Neural crest cell (in vitro differentiated cells): Measurements from ENCODE around the gene SCO2. TPM values are rescaled to one million over a fixed set of nuclear protein-coding genes. Genes with fewer than 3 reads are reported as not detected.

Experiments
- DNase-seq: peaks from one replicate; pipeline ENCODE4 v3.0.0; 2021; ENCODE audit warnings: low read depth, mixed read lengths, low spot score
- H3K27ac Mint-ChIP-seq: one replicate; pipeline ENCODE4 v1.8.0; 2021; ENCODE audit warnings: mild to moderate bottlenecking, mixed read lengths; ENCODE audit not compliant: unreplicated experiment
- H3K27me3 Mint-ChIP-seq: 2 replicates; pipeline ENCODE4 v1.8.0; 2021; ENCODE audit warnings: low read depth, mild to moderate bottlenecking, mixed read lengths
- H3K36me3 Mint-ChIP-seq: 2 replicates; pipeline ENCODE4 v1.8.0; 2021; ENCODE audit warnings: low read depth, mild to moderate bottlenecking, mixed read lengths
- H3K4me1 Mint-ChIP-seq: 2 replicates; pipeline ENCODE4 v1.8.0; 2021; ENCODE audit warnings: mixed read lengths
- H3K4me3 Mint-ChIP-seq: one replicate; pipeline ENCODE4 v1.8.0; 2021; ENCODE audit warnings: mild to moderate bottlenecking, mixed read lengths
- H3K9me3 Mint-ChIP-seq: 2 replicates; pipeline ENCODE4 v1.8.0; 2021; ENCODE audit warnings: mixed read lengths
- CTCF ChIP-seq: fragments of 200-600 bp; sonication (generic); conservative IDR thresholded peaks from 2 replicates; pipeline ENCODE4 v1.5.0; 2021; ENCODE audit warnings: antibody characterized with exemption, mild to moderate bottlenecking
- total RNA-seq: library from RNA; stranded (reverse); gene quantifications from 2 replicates; pipeline ENCODE4 v1.2.1, GENCODE V29; 2021

Gene SCO2
- total RNA-seq, 1 donor from 2014 or later = 2.3 TPM

- no peaks in the 10 kb centered on the region for H3K9me3 Mint-ChIP-seq
- no peak for TF ChIP-seq CTCF
- H3K4me1 Mint-ChIP-seq = peaks cover under 1% of the 10 kb centered on the region
- H3K27me3 Mint-ChIP-seq = peaks cover 40% of the 10 kb centered on the region
- peak overlapping the region; percentile 57 for H3K4me3 Mint-ChIP-seq
- H3K36me3 Mint-ChIP-seq = no peaks in the 10 kb centered on the region
- DNase-seq = no peak
- H3K27ac Mint-ChIP-seq = no peak overlapping the region
Measured at GRCh38 chr22:50482107-50483074, 43.0 kb downstream of the SCO2 start.

DNA sequence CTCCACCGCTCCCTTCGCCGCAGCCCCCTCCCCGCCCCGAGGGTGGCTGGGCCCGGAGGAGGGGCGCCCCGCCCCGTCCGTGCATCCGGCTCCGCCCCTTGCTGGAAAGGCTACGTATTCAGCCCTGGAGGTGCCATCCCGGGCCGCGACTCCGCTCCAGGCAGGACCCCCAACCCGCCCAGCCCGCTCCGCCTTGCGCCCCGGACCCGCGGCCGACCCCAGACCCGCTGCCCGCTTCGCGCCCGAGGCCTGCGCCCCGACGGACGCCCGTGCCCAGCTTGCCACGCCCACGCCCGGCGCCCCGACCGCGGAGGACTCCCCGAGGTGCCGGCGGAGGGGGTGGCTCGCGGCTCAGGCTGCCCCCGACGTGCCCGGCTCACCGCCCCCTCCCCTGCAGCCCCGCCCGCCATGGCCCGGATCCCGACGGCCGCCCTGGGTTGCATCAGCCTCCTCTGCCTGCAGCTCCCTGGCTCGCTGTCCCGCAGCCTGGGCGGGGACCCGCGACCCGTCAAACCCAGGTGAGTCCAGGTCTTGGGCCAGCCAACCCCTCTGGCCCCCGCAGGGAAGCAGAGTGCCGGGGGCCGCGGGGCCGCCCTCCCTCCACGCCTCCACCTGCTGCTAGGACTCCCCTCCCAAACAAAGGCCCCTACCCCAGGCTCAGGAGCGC, 43.8 kb downstream of the SCO2 start, which contains the start of gene ADM2:
TSS of gene ADM2 (plus strand) at position 104 of the 667 bp plus-strand sequence. CDS start at position 409, 305 bp downstream.
- peak; percentile 37 for DNase-seq
- Mint-ChIP-seq H3K9me3 (no peaks in the 10 kb centered on the region), H3K27ac (no peak within 1 kb of the TSS), H3K36me3 (no peaks in the 10 kb centered on the region), H3K4me3 (peak within 1 kb of the TSS; percentile 69), H3K4me1 (peaks cover 8% of the 10 kb centered on the region), H3K27me3 (peaks cover 45% of the 10 kb centered on the region)
- TF ChIP-seq CTCF = no peak

GRCh38 chr22:50481045-50481439, 44.4 kb downstream of the SCO2 start:
- peaks cover 45% of the 10 kb centered on the region for H3K27me3 Mint-ChIP-seq

GRCh38 chr22:50479721-50480120, 45.7 kb downstream of the SCO2 start:
- peaks cover 12% of the 10 kb centered on the region for H3K4me1 Mint-ChIP-seq
- no peak overlapping the region for H3K27ac Mint-ChIP-seq
- H3K9me3 Mint-ChIP-seq = no peaks in the 10 kb centered on the region
- peak overlapping the region; percentile 69 for H3K4me3 Mint-ChIP-seq
- no peak for TF ChIP-seq CTCF
- no peaks in the 10 kb centered on the region for H3K36me3 Mint-ChIP-seq
- no peak for DNase-seq
- peaks cover 44% of the 10 kb centered on the region for H3K27me3 Mint-ChIP-seq

More at GRCh38 chr22:50481045-50481439, 44.4 kb downstream of the SCO2 start:
- Mint-ChIP-seq H3K4me3 (no peak overlapping the region), H3K4me1 (peaks cover 9% of the 10 kb centered on the region), H3K27ac (no peak overlapping the region), H3K36me3 (no peaks in the 10 kb centered on the region), H3K9me3 (no peaks in the 10 kb centered on the region)
- no peak for DNase-seq
- no peak for TF ChIP-seq CTCF

GRCh38 chr22:50477923-50478322, 47.5 kb downstream of the SCO2 start:
- H3K4me3 Mint-ChIP-seq = peak overlapping the region; percentile 84
- no peaks in the 10 kb centered on the region for H3K9me3 Mint-ChIP-seq
- H3K4me1 Mint-ChIP-seq = peaks cover 26% of the 10 kb centered on the region
- peaks cover 42% of the 10 kb centered on the region for H3K27me3 Mint-ChIP-seq
- no peak overlapping the region for H3K27ac Mint-ChIP-seq
- no peak for DNase-seq
- H3K36me3 Mint-ChIP-seq = no peaks in the 10 kb centered on the region
- TF ChIP-seq CTCF = no peak
